NCI-H2081 treated with DMSO at 0.1 percent for 48 hours (cell line): ENCODE data around the gene GRB2.
A peak's percentile ranks its signal among the peaks of the same experiment; 100 is the strongest.

ENCODE experiments used
- DNase-seq: peaks from one replicate; lab custom pipeline; 2025; lab: John Stamatoyannopoulos, UW

GRB2 gene

GRCh38 chr17:75414488-75414887 lies 9.0 kb upstream of the GRB2 start:
- no peak for DNase-seq

- DNase-seq: peak; percentile 71
Observed at GRCh38 chr17:75412455-75413317, 7.2 kb upstream of the GRB2 start.

DNA sequence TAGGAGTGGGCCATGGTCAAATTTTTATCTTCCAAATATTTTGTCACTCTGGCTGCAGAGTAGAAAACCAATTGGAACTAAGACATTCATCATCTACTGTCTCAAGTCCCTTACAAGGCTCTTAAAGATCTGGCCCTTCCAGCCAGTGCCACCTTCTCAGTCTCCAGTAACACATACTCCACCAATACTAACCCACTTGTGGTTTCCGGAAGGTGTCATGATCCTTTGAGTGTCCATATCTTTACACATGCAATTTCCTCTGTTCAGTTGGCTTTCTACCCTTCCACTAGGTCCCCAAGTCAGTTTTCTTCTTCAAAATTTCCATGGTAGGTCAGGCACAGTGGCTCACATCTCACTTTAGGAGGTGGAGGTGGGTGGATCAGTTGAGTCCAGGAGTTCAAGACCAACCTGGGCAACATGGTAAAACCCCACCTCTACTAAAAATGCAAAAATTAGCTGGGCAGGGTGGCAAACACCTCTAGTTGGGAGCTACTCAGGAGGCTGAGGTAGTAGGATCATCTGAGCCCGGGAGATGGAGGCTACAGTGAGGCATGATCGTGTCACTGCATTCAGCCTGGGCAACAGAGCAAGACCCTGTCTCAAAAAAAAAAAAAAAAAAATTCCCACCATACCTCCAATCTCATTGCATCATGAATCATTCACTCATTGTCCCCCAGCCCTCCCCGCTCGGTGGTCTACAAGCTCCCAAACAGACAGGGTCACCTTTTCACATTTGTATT lies 6.0 kb upstream of the GRB2 start:
- no peak for DNase-seq

- DNase-seq: no peak
Observed at GRCh38 chr17:75410141-75410540, 4.7 kb upstream of the GRB2 start.

- DNase-seq: no peak
Observed at GRCh38 chr17:75407655-75408352, 2.3 kb upstream of the GRB2 start.

- no peak for DNase-seq
Observed at GRCh38 chr17:75406222-75406615, 741 bp upstream of the GRB2 start.

- no peak for DNase-seq
Observed at GRCh38 chr17:75404731-75405364, 630 bp downstream of the GRB2 start.

- DNase-seq: no peak
Observed at GRCh38 chr17:75404223-75404730, 1.2 kb downstream of the GRB2 start.

DNA sequence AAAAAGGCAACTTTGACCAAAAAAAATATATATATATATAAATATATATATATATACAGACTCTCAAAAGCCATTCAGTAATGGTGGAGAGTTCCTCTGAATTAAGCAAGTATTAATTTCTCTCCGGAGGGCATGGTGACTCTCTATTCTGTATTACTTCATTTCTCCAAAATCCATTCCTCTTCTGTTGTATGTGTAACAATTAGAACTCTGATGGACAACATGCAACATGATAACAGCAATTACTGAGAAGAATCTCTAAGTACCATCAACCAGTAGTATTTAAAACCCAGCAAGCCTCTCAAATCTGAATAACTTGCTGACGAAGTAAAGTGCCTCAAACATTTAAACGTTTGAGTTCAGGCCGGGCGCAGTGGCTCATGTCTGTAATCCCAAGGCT lies 2.3 kb downstream of the GRB2 start:
- no peak for DNase-seq

GRCh38 chr17:75402026-75402425 lies 3.5 kb downstream of the GRB2 start:
- DNase-seq: no peak

DNA sequence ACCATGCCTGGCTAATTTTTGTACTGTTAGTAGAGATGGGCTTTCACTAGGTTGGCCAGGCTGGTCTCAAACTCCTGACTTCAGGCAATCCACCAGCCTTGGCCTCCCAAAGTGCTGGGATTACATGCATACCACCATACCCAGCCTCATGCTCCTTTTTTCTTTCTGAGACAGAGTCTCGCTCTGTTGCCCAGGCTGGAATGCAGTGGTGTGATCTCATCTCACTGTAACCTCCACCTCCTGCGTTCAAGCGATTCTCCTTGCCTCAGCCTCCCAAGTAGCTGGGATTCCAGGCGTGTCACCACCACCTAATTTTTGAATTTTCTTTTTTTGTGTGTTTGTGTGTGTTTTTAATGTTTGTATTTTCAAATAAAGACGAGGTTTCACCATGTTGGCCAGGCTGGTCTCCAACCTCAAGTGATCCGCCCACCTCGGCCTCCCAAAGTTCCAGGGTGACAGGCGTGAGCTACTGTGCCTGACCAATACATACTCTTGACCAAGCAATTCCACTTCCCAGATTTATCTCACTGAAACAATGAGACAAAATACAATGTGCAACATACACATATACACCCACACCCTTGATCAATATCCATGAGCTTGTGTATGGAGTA lies 5.0 kb downstream of the GRB2 start:
- no peak for DNase-seq

DNA sequence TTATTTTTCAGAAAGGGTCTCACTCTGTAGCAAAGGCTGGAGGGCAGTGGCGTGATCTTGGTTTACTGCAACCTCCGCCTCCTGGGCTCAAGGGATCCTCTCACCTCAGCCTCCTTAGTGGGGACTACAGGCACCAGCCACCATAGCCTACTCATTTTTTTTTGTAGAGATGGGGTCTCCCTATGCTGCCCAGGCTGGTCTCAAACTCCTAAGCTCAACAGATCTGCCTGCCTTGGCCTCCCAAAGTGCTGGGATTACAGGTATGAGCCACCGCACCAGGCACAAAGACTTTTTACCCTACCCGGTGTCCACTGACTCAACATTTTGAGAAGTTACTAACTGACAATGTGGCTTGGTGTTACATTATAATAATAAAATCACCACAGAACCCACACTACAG lies 7.2 kb downstream of the GRB2 start:
- no peak for DNase-seq

DNA sequence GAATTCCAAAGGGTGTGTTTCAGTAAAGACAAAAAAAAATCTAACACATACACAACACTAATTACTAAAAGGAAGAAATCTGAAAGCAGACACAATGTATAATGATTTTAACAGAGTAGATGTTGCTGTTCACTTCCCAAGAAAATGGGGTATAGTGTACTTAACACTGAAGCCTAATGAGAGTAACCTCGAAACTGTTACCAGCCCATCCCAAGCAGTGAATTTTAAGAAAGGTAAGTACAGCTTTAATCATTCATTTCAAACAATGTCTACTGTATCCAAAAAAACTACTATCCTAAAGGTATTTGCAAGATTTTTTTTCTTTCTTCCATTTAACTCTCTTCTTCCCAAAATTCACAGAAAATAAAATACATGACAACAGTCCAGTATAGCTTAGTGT lies 8.3 kb downstream of the GRB2 start:
- DNase-seq: no peak

- no peak for DNase-seq
Observed at GRCh38 chr17:75396796-75397195, 8.7 kb downstream of the GRB2 start.

- DNase-seq: no peak
Observed at GRCh38 chr17:75396025-75396424, 9.5 kb downstream of the GRB2 start.

DNA sequence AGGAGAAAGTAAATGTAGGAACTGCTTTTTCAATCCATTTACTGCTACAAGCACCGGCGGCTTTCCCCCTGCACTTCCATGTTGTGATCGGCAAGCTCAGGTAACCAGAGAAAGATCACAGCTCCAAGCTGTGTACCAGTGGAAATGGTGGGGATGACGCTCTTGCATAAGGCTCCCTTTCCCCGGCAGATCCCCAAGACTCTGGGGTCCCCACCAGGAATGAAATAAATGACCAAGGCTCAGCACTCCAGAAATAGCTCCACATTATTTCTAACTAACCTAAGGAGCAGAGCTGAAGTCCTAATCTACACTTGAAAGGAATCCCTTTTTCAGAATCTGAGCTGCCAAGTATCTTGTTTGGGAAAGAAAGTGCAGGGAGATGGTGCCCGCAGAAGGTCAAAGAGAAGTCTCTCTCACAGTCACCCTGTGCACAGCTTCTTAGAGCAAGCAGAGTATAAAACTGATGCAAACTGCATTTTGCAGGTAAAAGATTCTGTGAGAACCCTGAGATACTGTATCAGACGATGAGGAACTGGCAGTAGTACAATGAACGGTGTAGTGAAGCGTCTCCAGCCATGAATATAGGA lies 11.1 kb downstream of the GRB2 start:
- DNase-seq: no peak

DNA sequence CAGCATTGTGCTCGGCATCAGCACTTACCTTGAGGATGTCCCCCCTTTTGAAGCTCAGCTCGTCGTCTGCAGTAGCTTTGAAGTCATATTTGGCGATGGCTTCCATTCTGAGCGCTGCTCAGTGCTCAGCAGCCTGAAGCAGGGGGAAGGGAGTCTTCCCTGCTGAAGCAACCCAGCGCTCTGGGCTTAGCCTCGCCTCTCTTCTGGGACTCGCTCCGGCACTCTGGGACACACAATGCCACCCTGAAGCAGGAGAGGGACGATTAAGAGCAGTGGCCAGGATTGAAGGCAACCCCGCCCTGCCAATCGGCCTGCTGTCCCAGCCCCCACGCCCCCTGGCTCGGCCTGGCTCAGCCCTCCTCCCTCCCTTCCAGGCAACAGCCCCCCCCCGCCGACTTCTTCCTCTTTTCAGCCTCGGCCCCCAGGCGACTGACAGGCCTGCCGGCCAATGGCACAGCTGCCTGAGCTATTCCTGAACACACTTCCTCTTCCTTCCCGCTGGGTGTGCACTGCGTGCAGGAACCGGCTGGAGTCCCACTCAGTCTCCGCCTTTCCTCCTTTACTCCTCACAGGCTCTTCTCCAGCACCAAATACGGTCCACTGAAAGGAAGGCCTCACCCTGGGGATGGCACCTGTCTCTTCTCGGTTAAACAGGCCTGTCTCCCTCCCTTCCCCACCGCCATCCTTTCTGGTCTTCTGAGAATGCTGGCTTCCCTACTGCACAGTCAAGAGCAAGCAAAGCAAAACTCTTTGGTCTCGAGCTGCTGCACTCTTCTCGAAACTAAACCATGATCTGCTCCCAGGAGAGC lies 11.8 kb downstream of the GRB2 start:
- peak; percentile 96 for DNase-seq

DNA sequence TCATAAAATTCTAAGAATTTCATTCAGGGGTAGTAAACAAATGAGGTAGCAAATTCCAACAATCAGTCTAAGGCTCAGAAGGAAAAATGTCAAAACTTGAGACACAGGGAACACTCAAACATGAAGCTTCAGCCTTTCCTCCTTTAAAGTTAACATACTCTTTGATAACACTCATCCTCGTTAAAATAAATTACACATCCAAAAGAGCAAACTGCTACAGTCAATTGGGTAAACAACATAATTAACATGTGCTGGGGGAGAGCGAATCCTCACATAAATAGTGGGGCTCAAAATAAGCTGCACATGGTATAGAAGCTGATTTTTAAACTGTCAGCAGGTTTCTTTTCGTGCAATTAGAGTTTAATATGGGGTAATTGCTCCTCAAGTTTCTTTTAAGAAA lies 12.9 kb downstream of the GRB2 start:
- DNase-seq: no peak

DNA sequence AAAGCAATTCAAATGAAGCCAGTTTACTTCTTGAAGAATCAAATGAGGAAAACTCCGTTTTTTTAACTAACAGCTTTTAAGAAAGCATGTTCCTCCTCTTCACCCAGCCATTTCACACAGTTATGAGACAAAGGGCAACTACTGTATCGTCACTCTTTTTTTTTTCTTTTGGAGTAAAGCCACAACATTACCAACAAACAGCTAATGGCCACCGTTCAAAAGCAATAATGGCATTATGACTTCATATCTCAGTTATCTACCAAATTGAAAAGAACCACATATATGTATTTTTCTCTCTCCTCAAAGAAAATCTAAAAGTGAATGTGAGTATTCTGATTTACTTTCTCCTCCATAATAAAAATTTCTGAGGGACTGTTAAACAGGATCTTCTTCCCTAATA lies 14.5 kb downstream of the GRB2 start:
- DNase-seq: no peak

DNA sequence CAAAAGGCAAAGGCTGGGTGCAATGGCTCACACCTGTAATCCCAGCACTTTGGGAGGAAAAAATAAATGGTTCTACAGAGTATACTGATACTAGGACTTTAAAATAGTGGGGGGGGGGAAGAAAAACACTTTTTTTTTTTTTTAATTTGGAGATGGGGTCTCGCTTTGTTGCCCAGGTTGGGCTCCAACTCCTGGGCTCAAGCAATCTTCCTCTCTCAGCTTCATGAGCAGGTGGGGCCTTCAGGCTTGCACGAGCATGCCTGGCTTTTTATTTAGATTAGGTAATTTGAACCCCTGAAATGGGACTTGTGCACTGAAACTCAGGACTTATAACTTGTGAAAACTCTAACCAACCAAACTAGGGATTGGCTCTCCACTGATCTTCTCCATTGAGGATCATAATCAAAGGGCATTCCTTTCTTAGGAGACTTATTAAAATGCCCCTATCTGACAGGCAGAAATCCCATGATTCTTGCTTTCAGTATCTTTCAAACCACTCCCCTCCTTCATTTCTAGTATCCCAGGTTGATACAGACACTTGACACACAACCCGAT lies 16.9 kb downstream of the GRB2 start:
- DNase-seq: no peak
